Spleen (tissue), 7 donors: ENCODE results near the gene OR2B2.

Source experiments
- CTCF ChIP-seq, 11 experiments: fragments of 200-600 bp in 7 of 11; fragments of 450-650 bp in 4 of 11; sonication (generic) in 4 of 11; IDR thresholded peaks in 8 of 11; conservative IDR thresholded peaks in 3 of 11; 1 replicate in 7 of 11; 2 replicates in 4 of 11; pipeline versions ENCODE4 v1.4.0 to v1.8.0; 2016 to 2021; ENCODE audit warnings: antibody characterized with exemption in 11 of 11, inconsistent platforms in 4 of 11, mild to moderate bottlenecking in 1 of 11
- POLR2AphosphoS5 ChIP-seq, 3 donors: sonication (generic); formaldehyde crosslinking; IDR thresholded peaks; one replicate each; pipeline ENCODE4 v1.5.1; 2017; ENCODE audit warnings: antibody characterized with exemption in 3 of 3
- donor health status: DM: no; HTN: no; CAD: no; lungs with moderate emphysema.
- donor health status: DM: no; HTN: no; CAD: no.
- donor health status: DM: no; HTN: no; CAD: no.

- TF ChIP-seq POLR2AphosphoS5 (IDR thresholded peaks at IDR 0.05) (no peak), CTCF (IDR thresholded peaks at IDR 0.05 in 8 of 11, conservative IDR thresholded peaks at IDR 0.05 in 3 of 11) (no peak)
Measured at GRCh38 chr6:27862396-27863066, 49.7 kb downstream of the OR2B2 start.
